Sigmoid colon (tissue), 7 donors: ENCODE data around the gene CNTNAP1. TPM values are rescaled to one million over a fixed set of nuclear protein-coding genes. Genes with fewer than 3 reads are reported as not detected.

Experiments
- DNase-seq: peaks from one replicate; pipeline ENCODE4 v3.0.0-alpha.2; 2019
- H3K27ac ChIP-seq, 4 donors: fragments of 200-600 bp; sonication (generic); one replicate each; pipeline ENCODE4 v1.5.1; 2016 to 2019; ENCODE audit warnings: mild to moderate bottlenecking in 1 of 4
- H3K27me3 ChIP-seq, 3 donors: fragments of 200-600 bp; sonication (generic); one replicate each; pipeline ENCODE4 v1.5.1; 2019; ENCODE audit warnings: mild to moderate bottlenecking in 1 of 3
- H3K36me3 ChIP-seq, 4 donors: fragments of 200-600 bp; sonication (generic); one replicate each; pipeline ENCODE4 v1.5.1; 2016 to 2019
- H3K4me1 ChIP-seq, 4 donors: fragments of 200-600 bp; sonication (generic); one replicate each; pipeline ENCODE4 v1.5.1; 2017 to 2019
- H3K4me3 ChIP-seq, 4 donors: fragments of 200-600 bp; sonication (generic); one replicate each; pipeline ENCODE4 v1.5.1; 2017 to 2019; ENCODE audit warnings: mild to moderate bottlenecking in 2 of 4, moderate library complexity in 1 of 4
- H3K9me3 ChIP-seq, 4 donors: fragments of 200-600 bp in 3 of 4; sonication (generic) in 3 of 4; one replicate each; pipeline versions ENCODE4 v1.5.1 to v1.6.1; 2013 to 2019
- CTCF ChIP-seq, 4 experiments: fragments of 450-650 bp in 3 of 4; fragments of 200-600 bp in 1 of 4; IDR thresholded peaks; one replicate each; pipeline ENCODE4 v1.5.1; 2016 to 2019; ENCODE audit warnings: antibody characterized with exemption in 4 of 4, mild to moderate bottlenecking in 3 of 4, moderate library complexity in 2 of 4
- EP300 ChIP-seq, 4 donors: sonication (generic); formaldehyde crosslinking; IDR thresholded peaks; one replicate each; pipeline ENCODE4 v1.6.1; 2017; ENCODE audit warnings: antibody characterized with exemption in 4 of 4
- POLR2A ChIP-seq, 2 donors: fragments of 450-650 bp; IDR thresholded peaks; one replicate each; pipeline ENCODE4 v1.6.1; 2016; ENCODE audit warnings: antibody characterized with exemption in 2 of 2, mild to moderate bottlenecking in 2 of 2, moderate library complexity in 2 of 2
- POLR2AphosphoS5 ChIP-seq, 4 donors: sonication (generic); formaldehyde crosslinking; IDR thresholded peaks; one replicate each; pipeline ENCODE4 v1.6.1; 2017; ENCODE audit warnings: antibody characterized with exemption in 4 of 4
- WGBS, 2 donors: extraction: QIAGEN DNeasy Blood & Tissue Kit; methylation state at CpG; one replicate each; pipeline ENCODE4 v1.1.7; 2013; 5-methylcytosine and 5-hydroxymethylcytosine counted together
- intact Hi-C: fragments of 100-400 bp; cut with DNase I; formaldehyde crosslinking; loops from one replicate; pipeline ENCODE4 v1.15.1; 2023
- polyA plus RNA-seq, 3 donors: library from polyadenylated mRNA; stranded (reverse); fragments of 200-250 nt; gene quantifications; one replicate each; pipeline ENCODE4 v1.2.3, GENCODE V29; 2013
- total RNA-seq, 4 donors: library from RNA; depleted of rRNA; stranded (reverse); fragments of >200 nt; gene quantifications; one replicate each; pipeline ENCODE4 v1.1.0, GENCODE V29; 2016
- donor health status: healthy with polysubstance abuse.
- donor health status: Bipolar disorder and iron deficiency.
- donor health status: healthy.

Gene CNTNAP1
- total RNA-seq (10 to 100 TPM in 3 of 4 donors, 1 to 10 TPM in 1; 7.4 to 46.8 (median 14.9) TPM), polyA plus RNA-seq (1 to 10 TPM in 1 of 3 donors, under 1 TPM in 2; under 0.01 to 7.7 (median 0.23) TPM)

- Histone ChIP-seq H3K36me3 (peaks cover 0 to 20% (median 0%) of the 10 kb centered on the region in 4 donors), H3K4me3 (peak within 1 kb of the TSS; percentile 32 to 65 (median 56)), H3K27ac (peak within 1 kb of the TSS; percentile 65 to 99 (median 98)), H3K27me3 (no peaks in the 10 kb centered on the region), H3K4me1 (peaks cover 0 to 73% (median 64%) of the 10 kb centered on the region in 4 donors), H3K9me3 (no peaks in the 10 kb centered on the region)
- WGBS, 2 donors: 8 to 9% methylated on average over 22 of the region's 22 CpGs
- peak; percentile 88 for DNase-seq
- TF ChIP-seq CTCF (IDR thresholded peaks at IDR 0.05): no peak
- peak in 2 of 4 donors; percentile 26 to 84 for TF ChIP-seq POLR2AphosphoS5 (IDR thresholded peaks at IDR 0.05)
- no peak for TF ChIP-seq POLR2A (IDR thresholded peaks at IDR 0.05)
- peak in 2 of 4 donors; percentile 62 to 86 for TF ChIP-seq EP300 (IDR thresholded peaks at IDR 0.05)
- intact Hi-C loops: no loop called here
Observed at GRCh38 chr17:42681976-42682721, at the start of gene CNTNAP1. Gene CNTNAP1 (plus strand): TSS chr17:42682531. CDS start chr17:42682830, 299 bp downstream.

GRCh38 chr17:42632949-42633444 is 49.3 kb upstream of the CNTNAP1 start:
- TF ChIP-seq CTCF (IDR thresholded peaks at IDR 0.05) (no peak), POLR2AphosphoS5 (IDR thresholded peaks at IDR 0.05) (no peak), POLR2A (IDR thresholded peaks at IDR 0.05) (no peak)
- Histone ChIP-seq H3K27ac (no peak overlapping the region), H3K4me3 (no peak overlapping the region), H3K4me1 (no peaks in the 10 kb centered on the region), H3K9me3 (no peaks in the 10 kb centered on the region), H3K36me3 (no peaks in the 10 kb centered on the region), H3K27me3 (no peaks in the 10 kb centered on the region)
- intact Hi-C loops: no loop called here
- DNase-seq: no peak
- 49 to 77% methylated on average over 9 of the region's 9 CpGs for WGBS, 2 donors

- DNase-seq: no peak
Observed at GRCh38 chr17:42639525-42640113, 42.7 kb upstream of the CNTNAP1 start.

GRCh38 chr17:42640121-42640520 is 42.2 kb upstream of the CNTNAP1 start:
- no peak overlapping the region for H3K27ac ChIP-seq
- no peaks in the 10 kb centered on the region for H3K9me3 ChIP-seq
- no peaks in the 10 kb centered on the region for H3K4me1 ChIP-seq
- no peaks in the 10 kb centered on the region for H3K36me3 ChIP-seq
- DNase-seq: no peak
- intact Hi-C loops: no loop called here
- no peaks in the 10 kb centered on the region for H3K27me3 ChIP-seq
- TF ChIP-seq POLR2AphosphoS5 (IDR thresholded peaks at IDR 0.05) (no peak), CTCF (IDR thresholded peaks at IDR 0.05) (no peak), EP300 (IDR thresholded peaks at IDR 0.05) (no peak), POLR2A (IDR thresholded peaks at IDR 0.05) (no peak)
- H3K4me3 ChIP-seq: no peak overlapping the region
- WGBS, 2 donors: 92% methylated on average over 4 of the region's 4 CpGs

More at GRCh38 chr17:42639525-42640113, 42.7 kb upstream of the CNTNAP1 start:
- H3K27ac ChIP-seq: no peak overlapping the region
- H3K27me3 ChIP-seq: no peaks in the 10 kb centered on the region
- H3K9me3 ChIP-seq: no peaks in the 10 kb centered on the region
- no peak overlapping the region for H3K4me3 ChIP-seq
- intact Hi-C loops: no loop called here
- no peaks in the 10 kb centered on the region for H3K4me1 ChIP-seq
- no peak for TF ChIP-seq POLR2A (IDR thresholded peaks at IDR 0.05)
- TF ChIP-seq POLR2AphosphoS5 (IDR thresholded peaks at IDR 0.05): no peak
- no peak for TF ChIP-seq EP300 (IDR thresholded peaks at IDR 0.05)
- no peak for TF ChIP-seq CTCF (IDR thresholded peaks at IDR 0.05)
- H3K36me3 ChIP-seq: no peaks in the 10 kb centered on the region
- WGBS, 2 donors: 78 to 81% methylated on average over 6 of the region's 7 CpGs
